ENCODE results near the gene SOX8. TPM values are rescaled to one million over a fixed set of nuclear protein-coding genes. Genes with fewer than 3 reads are reported as not detected.

The SOX8 gene
- total and polyA plus RNA-seq, 2 experiments from 2014 or later, result 5.7 to 26.2 TPM

DNA sequence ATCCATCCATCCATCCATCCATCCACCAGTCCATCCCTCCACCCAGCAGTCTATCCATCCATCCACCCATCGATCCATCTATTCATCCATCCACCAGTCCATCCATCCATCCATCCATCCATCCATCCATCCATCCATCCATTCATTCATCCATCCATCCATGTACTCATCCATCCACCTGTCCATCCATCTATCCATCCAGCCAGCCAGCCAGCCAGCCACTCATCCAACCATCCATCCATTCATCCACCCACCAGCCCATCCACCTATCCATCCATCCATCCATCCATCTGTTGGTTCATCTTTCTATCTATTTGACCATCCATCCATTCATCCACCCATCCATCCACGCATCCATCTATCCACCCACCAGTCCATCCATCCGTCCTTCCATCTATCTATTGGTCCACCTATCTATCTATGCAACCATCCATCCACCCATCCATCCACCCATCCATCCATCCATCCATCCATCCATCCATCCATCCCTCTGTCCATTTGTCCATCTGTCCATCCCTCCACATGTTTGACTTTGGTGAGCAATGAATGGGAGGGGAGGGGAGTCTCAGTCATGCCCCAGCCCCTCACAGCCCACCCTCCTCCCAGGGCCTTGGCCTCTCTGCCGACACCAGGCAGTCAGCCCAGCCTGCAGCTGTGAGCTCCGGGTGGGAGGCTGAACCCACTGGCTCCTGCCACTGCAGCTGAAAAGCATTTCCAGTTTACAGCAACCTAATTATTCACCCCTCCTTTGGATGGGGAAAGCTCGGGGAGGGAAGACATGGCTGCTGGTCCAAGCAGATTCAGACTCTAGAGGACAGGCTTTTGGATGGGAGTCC lies 52.9 kb downstream of the SOX8 start:
- Histone ChIP-seq H4K20me1 (replicated peaks; ENCODE audit: insufficient read depth) (no peaks in the 10 kb centered on the region), H3K27ac (ENCODE audit: low read depth) (no peak overlapping the region), H3K4me2 (no peak overlapping the region), H3K9me2 (ENCODE audit: insufficient read depth) (no peaks in the 10 kb centered on the region), H3K36me3 (ENCODE audit: insufficient read depth) (no peaks in the 10 kb centered on the region), H3K4me1 (ENCODE audit: insufficient read depth) (no peaks in the 10 kb centered on the region), H3K4me3 (no peak overlapping the region), H2AFZ (no peak overlapping the region), H3K79me2 (replicated peaks; ENCODE audit: insufficient read depth) (no peaks in the 10 kb centered on the region), H3K27me3 (ENCODE audit: insufficient read depth) (no peaks in the 10 kb centered on the region), H3F3A (replicated peaks; ENCODE audit: low read depth) (no peaks in the 10 kb centered on the region)
- H3K27ac Mint-ChIP-seq, result no peak overlapping the region
- H3K27me3 Mint-ChIP-seq (ENCODE audit: insufficient read depth, low read depth, poor library complexity), result peaks cover 4% of the 10 kb centered on the region
- H3K4me1 Mint-ChIP-seq, result no peaks in the 10 kb centered on the region
- ATAC-seq, result no peak
- DNase-seq (ENCODE audit: low spot score), result no peak
- H3K4me3 Mint-ChIP-seq, result no peak overlapping the region
- no peak for TF ChIP-seq CREB1 (CRISPR knock-in tag; IDR thresholded peaks at IDR 0.05; ENCODE audit: low read depth)
- no peaks in the 10 kb centered on the region for H3K36me3 Mint-ChIP-seq (ENCODE audit: low read depth)
- H3K9me3 Mint-ChIP-seq, result no peaks in the 10 kb centered on the region

GRCh38 chr16:1035066-1035415 lies 53.5 kb downstream of the SOX8 start:
- Mint-ChIP-seq H3K36me3 (ENCODE audit: low read depth) (no peaks in the 10 kb centered on the region), H3K4me3 (no peak overlapping the region)
- TF ChIP-seq REST (IDR thresholded peaks at IDR 0.05; ENCODE audit: unreplicated experiment) (no peak), JUNB (IDR thresholded peaks at IDR 0.05; ENCODE audit: unreplicated experiment) (no peak), ZNF331 (CRISPR knock-in tag; IDR thresholded peaks at IDR 0.05; ENCODE audit: low read depth) (no peak), CREB1 (CRISPR knock-in tag; IDR thresholded peaks at IDR 0.05; ENCODE audit: low read depth) (no peak), POLR2AphosphoS5 (IDR thresholded peaks at IDR 0.05; ENCODE audit: low read depth) (no peak), STAT1 (IDR thresholded peaks at IDR 0.05; ENCODE audit: unreplicated experiment) (no peak), ZNF462 (CRISPR knock-in tag; IDR thresholded peaks at IDR 0.05) (no peak), NANOG (IDR thresholded peaks at IDR 0.05; ENCODE audit: borderline replicate concordance) (no peak), ZNF114 (CRISPR knock-in tag; IDR thresholded peaks at IDR 0.05) (no peak), EZH2 (IDR thresholded peaks at IDR 0.05; ENCODE audit: low read depth, unreplicated experiment) (no peak), ETS1 (IDR thresholded peaks at IDR 0.05) (no peak)

More at GRCh38 chr16:1035066-1035415, 53.5 kb downstream of the SOX8 start:
- no peak overlapping the region for H3K27ac ChIP-seq (ENCODE audit: low read depth)
- H3K9me2 ChIP-seq (ENCODE audit: insufficient read depth), result no peaks in the 10 kb centered on the region
- ATAC-seq (no peak), DNase-seq (ENCODE audit: low spot score) (no peak)
- no peaks in the 10 kb centered on the region for H3K27me3 Mint-ChIP-seq (ENCODE audit: insufficient read depth, low read depth, poor library complexity)
- H3K4me1 Mint-ChIP-seq, result no peaks in the 10 kb centered on the region
- no peak overlapping the region for H3K4me2 ChIP-seq
- no peaks in the 10 kb centered on the region for H3K4me1 ChIP-seq (ENCODE audit: insufficient read depth)
- no peaks in the 10 kb centered on the region for H3K36me3 ChIP-seq (ENCODE audit: insufficient read depth)
- H3F3A ChIP-seq (replicated peaks; ENCODE audit: low read depth), result no peaks in the 10 kb centered on the region
- H3K79me2 ChIP-seq (replicated peaks; ENCODE audit: insufficient read depth), result no peaks in the 10 kb centered on the region
- no peak overlapping the region for H3K4me3 ChIP-seq
- H3K9me3 Mint-ChIP-seq, result no peaks in the 10 kb centered on the region
- H3K27me3 ChIP-seq (ENCODE audit: insufficient read depth), result no peaks in the 10 kb centered on the region
- H4K20me1 ChIP-seq (replicated peaks; ENCODE audit: insufficient read depth), result no peaks in the 10 kb centered on the region
- no peak overlapping the region for H2AFZ ChIP-seq
- H3K27ac Mint-ChIP-seq, result no peak overlapping the region
